SW 1271 (cell line): ENCODE results near the gene PCIF1.
A peak's percentile ranks its signal among the peaks of the same experiment; 100 is the strongest.
"Not testable (repeated sequence)": the region's sequence is repeated elsewhere in the genome, so short reads cannot be mapped to it uniquely, and the experiment has no call there.

Experiments
- DNase-seq, 2 experiments: peaks; one replicate each; lab custom pipeline; 2025; lab: John Stamatoyannopoulos, UW

The PCIF1 gene

GRCh38 chr20:45967551-45968080, 33.1 kb downstream of the PCIF1 start:
- no peak for DNase-seq

GRCh38 chr20:45968081-45968671, 33.7 kb downstream of the PCIF1 start:
- no peak for DNase-seq

- DNase-seq = no peak
Measured at GRCh38 chr20:45968801-45969711, 34.6 kb downstream of the PCIF1 start.

GRCh38 chr20:45969712-45970634, 35.5 kb downstream of the PCIF1 start:
- peak in 1 of 2 experiments; percentile 73 for DNase-seq

- peak in 1 of 2 experiments; percentile 6 for DNase-seq
Measured at GRCh38 chr20:45970646-45971424, 36.4 kb downstream of the PCIF1 start.

GRCh38 chr20:45971425-45971674, 36.9 kb downstream of the PCIF1 start:
- no peak for DNase-seq

- peak; percentile 87 to 89 for DNase-seq
Measured at GRCh38 chr20:45971675-45972499, 37.4 kb downstream of the PCIF1 start, which contains the start of gene ZNF335. ZNF335 (minus strand) TSS chr20:45972203; CDS start chr20:45971410, 793 bp downstream.

GRCh38 chr20:45972500-45973183, 38.2 kb downstream of the PCIF1 start:
- peak in 1 of 2 experiments; percentile 89 for DNase-seq

- no peak for DNase-seq
Measured at GRCh38 chr20:45974896-45975565, 40.5 kb downstream of the PCIF1 start.

- DNase-seq = no peak
Measured at GRCh38 chr20:45975686-45976085, 41.2 kb downstream of the PCIF1 start.

- DNase-seq = no peak
Measured at GRCh38 chr20:45976086-45976485, 41.6 kb downstream of the PCIF1 start.

- no peak for DNase-seq
Measured at GRCh38 chr20:45981261-45981660, 46.8 kb downstream of the PCIF1 start.

- DNase-seq = no peak
Measured at GRCh38 chr20:45983279-45983743, 48.8 kb downstream of the PCIF1 start.

GRCh38 chr20:45985573-45985972, 51.1 kb downstream of the PCIF1 start:
- peak in 1 of 2 experiments; percentile 16 for DNase-seq

- peak; percentile 36 to 56 for DNase-seq
Measured at GRCh38 chr20:45987108-45987780, 52.8 kb downstream of the PCIF1 start.

GRCh38 chr20:45988830-45989229, 54.3 kb downstream of the PCIF1 start:
- not testable (repeated sequence) for DNase-seq

GRCh38 chr20:45991616-45992015, 57.1 kb downstream of the PCIF1 start:
- no peak for DNase-seq

GRCh38 chr20:45993197-45993951, 58.9 kb downstream of the PCIF1 start:
- DNase-seq = peak; percentile 18 to 68
